Measurements from ENCODE around the gene SLC12A8. TPM values are rescaled to one million over a fixed set of nuclear protein-coding genes. Genes with fewer than 3 reads are reported as not detected.
A peak's percentile ranks its signal among the peaks of the same experiment; 100 is the strongest.

Gene SLC12A8
- polyA plus RNA-seq, 6 donors from 2014 or later, result 0.13 to 0.73 TPM; not detected in 4

DNA sequence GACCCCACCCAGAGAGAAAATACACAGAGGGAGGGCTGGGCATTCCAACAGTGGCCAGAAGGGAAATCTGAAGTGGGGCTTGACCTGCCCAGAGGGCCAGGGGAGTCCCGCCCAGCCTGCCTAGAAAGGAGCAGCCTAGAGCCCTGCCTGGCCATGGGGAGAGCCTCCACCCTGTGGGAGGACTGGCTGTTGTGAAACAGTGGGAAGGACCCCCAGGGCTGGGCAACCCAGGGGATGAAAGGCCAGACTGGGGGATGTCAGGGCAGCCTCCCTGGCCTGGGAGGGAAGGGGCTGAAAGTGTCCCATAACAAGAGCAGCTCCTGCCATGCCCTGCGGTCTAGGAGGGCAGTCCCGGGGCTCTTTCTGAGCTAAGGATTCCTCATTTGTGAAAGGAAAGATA lies 69.0 kb downstream of the SLC12A8 start:
- H3K9me3 Mint-ChIP-seq, result no peaks in the 10 kb centered on the region
- peak overlapping the region in 2 of 6 donors; percentile 39 to 76 for H3K27ac Mint-ChIP-seq
- peak overlapping the region in 1 of 8 donors; percentile 83 for H3K4me3 Mint-ChIP-seq
- ATAC-seq (ENCODE audit: low read depth in 2 of 2), result no peak
- no peaks in the 10 kb centered on the region for H3K36me3 Mint-ChIP-seq
- DNase-seq, result no peak
- peaks cover 44 to 80% (median 54%) of the 10 kb centered on the region in 3 donors for H3K4me1 Mint-ChIP-seq
- peaks cover 0 to 8% (median 5%) of the 10 kb centered on the region in 3 donors for H3K27me3 Mint-ChIP-seq

DNA sequence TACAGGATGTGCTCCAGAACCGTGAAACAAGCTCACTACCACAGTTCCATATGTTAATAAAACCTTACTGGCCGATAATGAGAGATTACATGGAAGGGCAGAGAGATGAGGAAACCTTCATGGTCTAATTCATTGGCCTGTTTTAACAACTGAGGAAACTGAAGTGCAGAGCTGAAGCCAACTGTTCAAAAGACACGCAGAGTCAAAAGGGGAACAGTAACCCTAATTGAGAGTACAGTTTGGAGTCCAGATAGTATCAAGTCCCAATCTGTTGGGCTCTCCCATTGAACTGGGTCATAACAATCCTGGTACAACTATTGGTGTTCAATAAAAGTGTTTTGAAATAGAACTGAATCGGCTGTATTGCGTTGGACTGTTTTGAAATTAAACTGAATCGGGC lies 69.6 kb downstream of the SLC12A8 start:
- Mint-ChIP-seq H3K36me3 (no peaks in the 10 kb centered on the region), H3K4me3 (peak overlapping the region in 7 of 8 donors; percentile 17 to 89 (median 60)), H3K27me3 (peaks cover 0 to 8% (median 5%) of the 10 kb centered on the region in 3 donors), H3K4me1 (peaks cover 39 to 75% (median 50%) of the 10 kb centered on the region in 3 donors), H3K27ac (peak overlapping the region in 4 of 6 donors; percentile 2 to 76 (median 30)), H3K9me3 (no peaks in the 10 kb centered on the region)
- DNase-seq (no peak), ATAC-seq (ENCODE audit: low read depth in 2 of 2) (no peak)

- peaks cover 40 to 75% (median 47%) of the 10 kb centered on the region in 3 donors for H3K4me1 Mint-ChIP-seq
- H3K27me3 Mint-ChIP-seq, result peaks cover 0 to 8% (median 5%) of the 10 kb centered on the region in 3 donors
- peak overlapping the region; percentile 46 to 90 (median 84) for H3K4me3 Mint-ChIP-seq
- H3K27ac Mint-ChIP-seq, result peak overlapping the region in 2 of 6 donors; percentile 2 to 38
- no peaks in the 10 kb centered on the region for H3K36me3 Mint-ChIP-seq
- H3K9me3 Mint-ChIP-seq, result no peaks in the 10 kb centered on the region
- ATAC-seq (ENCODE audit: low read depth in 2 of 2), result no peak
- no peak for DNase-seq
Measured at GRCh38 chr3:125142420-125142778, 70.1 kb downstream of the SLC12A8 start.

DNA sequence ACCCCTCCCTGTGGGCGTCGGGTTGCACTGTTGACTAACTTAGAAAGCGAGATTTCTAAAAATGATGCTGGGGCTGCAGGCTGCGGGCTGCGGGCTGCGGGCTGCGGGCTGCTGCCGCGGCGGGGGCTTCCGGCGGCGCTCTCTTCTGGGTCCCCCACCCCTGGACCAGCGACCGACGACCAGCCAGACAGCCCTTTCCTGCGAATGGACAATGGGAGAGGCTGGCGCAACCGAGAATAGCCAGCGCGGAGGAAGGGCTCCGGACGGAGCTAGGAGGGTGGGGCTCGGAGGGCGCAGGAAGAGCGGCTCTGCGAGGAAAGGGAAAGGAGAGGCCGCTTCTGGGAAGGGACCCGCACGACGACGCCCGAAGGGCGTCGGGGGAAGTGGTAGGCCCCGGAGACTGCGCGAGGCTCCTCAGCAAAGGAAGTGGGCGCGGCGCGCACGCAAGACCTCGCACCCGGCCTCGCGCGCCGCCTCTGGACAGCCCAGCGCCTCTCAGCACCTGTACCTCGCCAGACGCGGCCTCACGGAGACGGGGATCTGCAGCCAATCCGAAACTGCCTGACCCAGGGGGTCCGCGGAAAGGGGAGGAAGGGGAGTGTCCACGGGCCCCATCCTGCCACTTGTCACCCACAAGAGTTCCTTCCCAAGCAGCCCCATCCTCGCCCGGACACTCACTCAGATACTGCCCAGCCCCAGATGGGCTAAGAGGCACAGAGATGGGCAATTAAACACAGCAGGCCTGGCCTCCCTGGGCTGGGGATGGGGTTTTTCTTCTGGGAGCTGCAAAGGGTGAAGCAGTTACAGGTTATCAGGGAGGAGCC lies 70.7 kb downstream of the SLC12A8 start:
- peak; percentile 84 to 86 for ATAC-seq (ENCODE audit: low read depth in 2 of 2)
- Mint-ChIP-seq H3K9me3 (no peaks in the 10 kb centered on the region), H3K4me3 (peak overlapping the region; percentile 46 to 90 (median 84)), H3K27ac (peak overlapping the region in 5 of 6 donors; percentile 32 to 93 (median 61)), H3K36me3 (no peaks in the 10 kb centered on the region), H3K4me1 (peaks cover 36 to 73% (median 41%) of the 10 kb centered on the region in 3 donors), H3K27me3 (peaks cover 0 to 8% (median 5%) of the 10 kb centered on the region in 3 donors)
- peak; percentile 43 for DNase-seq

DNA sequence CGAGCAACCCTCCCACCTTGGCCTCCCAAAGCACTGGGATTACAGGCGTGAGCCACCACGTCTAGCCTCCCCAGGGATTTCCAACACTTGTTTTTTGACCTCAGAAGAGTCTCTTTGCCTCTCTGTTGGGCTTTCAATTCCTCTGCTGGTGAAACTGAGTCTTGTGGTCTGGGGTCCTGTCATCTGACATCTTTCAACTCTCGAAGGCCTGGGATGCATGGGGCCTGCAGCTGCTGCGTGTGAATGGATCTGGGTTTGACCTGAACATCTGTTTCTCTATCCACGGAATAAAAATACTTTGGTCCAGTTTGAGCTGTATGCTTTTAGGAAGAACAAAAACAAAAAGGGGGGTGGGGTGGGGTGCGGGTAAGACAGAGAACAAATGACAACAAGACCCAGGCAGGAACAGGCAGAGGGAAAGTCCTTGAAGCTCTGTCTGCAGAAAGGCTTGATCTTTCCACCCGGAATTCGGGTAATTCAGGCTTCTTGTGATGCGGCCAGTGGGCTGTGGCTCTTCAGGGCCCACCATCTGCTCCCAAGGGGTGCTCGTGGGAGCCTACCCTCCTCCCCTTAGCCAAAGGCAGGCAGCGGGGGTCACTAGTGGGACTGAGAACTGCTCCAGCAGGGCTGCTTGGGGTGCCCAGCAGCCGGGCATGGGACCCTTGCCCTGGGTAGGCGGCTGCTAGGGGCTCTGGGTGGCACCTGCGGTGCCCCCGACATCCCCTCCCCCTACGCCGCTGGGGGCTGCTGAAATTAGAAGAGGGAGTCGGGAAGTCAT lies 71.5 kb downstream of the SLC12A8 start:
- Mint-ChIP-seq H3K27me3 (peaks cover 0 to 8% (median 5%) of the 10 kb centered on the region in 3 donors), H3K4me3 (peak overlapping the region; percentile 56 to 90 (median 84)), H3K27ac (peak overlapping the region in 4 of 6 donors; percentile 49 to 70 (median 62)), H3K9me3 (no peaks in the 10 kb centered on the region), H3K36me3 (no peaks in the 10 kb centered on the region), H3K4me1 (peaks cover 33 to 72% (median 38%) of the 10 kb centered on the region in 3 donors)
- ATAC-seq (ENCODE audit: low read depth in 2 of 2), result no peak
- DNase-seq, result no peak

DNA sequence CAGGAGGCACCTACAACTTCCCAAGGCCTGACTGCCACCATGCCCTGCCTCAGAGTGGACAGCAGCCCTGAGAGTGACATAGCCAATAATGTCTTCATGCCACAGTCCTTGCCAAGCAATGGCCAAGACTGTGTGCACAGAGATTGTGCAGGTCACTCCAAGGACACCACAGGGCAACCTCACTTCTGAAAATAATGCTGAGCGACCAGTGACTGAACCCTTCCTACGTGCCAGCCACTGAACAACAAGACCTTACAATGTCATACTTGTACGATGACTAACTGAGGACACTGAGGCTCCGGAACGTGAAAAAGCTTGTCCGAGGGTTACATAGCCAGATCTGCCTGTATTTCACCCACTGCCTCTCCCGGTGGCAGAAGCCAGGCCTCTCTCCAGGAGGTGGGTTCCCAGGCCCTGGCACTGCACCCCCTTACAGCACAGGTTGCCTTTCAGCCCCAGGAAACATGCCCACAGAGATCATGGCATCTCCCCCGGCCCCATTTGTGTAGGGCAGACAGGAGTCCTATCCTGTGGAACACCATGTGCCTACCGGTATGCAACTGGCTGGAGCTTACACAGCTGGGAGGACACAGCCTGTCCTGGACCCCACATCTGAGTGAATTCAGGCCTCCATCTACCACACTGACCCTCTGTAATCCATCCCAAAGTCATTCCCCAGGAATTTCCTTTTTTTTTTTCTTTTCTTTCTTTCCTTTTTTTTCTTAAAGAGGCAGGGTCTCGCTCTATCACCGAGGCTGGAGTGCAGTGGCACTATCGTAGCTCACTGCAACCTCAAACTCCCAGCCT lies 72.3 kb downstream of the SLC12A8 start:
- Mint-ChIP-seq H3K36me3 (no peaks in the 10 kb centered on the region), H3K4me3 (peak overlapping the region in 5 of 8 donors; percentile 54 to 89 (median 60)), H3K9me3 (no peaks in the 10 kb centered on the region), H3K4me1 (peaks cover 31 to 66% (median 34%) of the 10 kb centered on the region in 3 donors), H3K27ac (peak overlapping the region in 3 of 6 donors; percentile 38 to 57 (median 49)), H3K27me3 (peaks cover 0 to 8% (median 5%) of the 10 kb centered on the region in 3 donors)
- no peak for ATAC-seq (ENCODE audit: low read depth in 2 of 2)
- no peak for DNase-seq

GRCh38 chr3:125139386-125139785 lies 73.2 kb downstream of the SLC12A8 start:
- Mint-ChIP-seq H3K4me1 (peaks cover 31 to 59% (median 34%) of the 10 kb centered on the region in 3 donors), H3K36me3 (no peaks in the 10 kb centered on the region), H3K27ac (peak overlapping the region in 2 of 6 donors; percentile 24 to 76), H3K27me3 (peaks cover 0 to 12% (median 8%) of the 10 kb centered on the region in 3 donors), H3K4me3 (peak overlapping the region in 3 of 8 donors; percentile 47 to 68 (median 60)), H3K9me3 (no peaks in the 10 kb centered on the region)
- ATAC-seq (ENCODE audit: low read depth in 2 of 2), result no peak
- DNase-seq, result no peak

GRCh38 chr3:125137358-125138033 lies 75.1 kb downstream of the SLC12A8 start:
- Mint-ChIP-seq H3K4me1 (peaks cover 27 to 60% (median 30%) of the 10 kb centered on the region in 3 donors), H3K36me3 (no peaks in the 10 kb centered on the region), H3K27ac (peak overlapping the region in 2 of 6 donors; percentile 3 to 87), H3K27me3 (peaks cover 0 to 7% (median 0%) of the 10 kb centered on the region in 3 donors), H3K4me3 (peak overlapping the region in 1 of 8 donors; percentile 0), H3K9me3 (no peaks in the 10 kb centered on the region)
- ATAC-seq (ENCODE audit: low read depth in 2 of 2) (no peak), DNase-seq (no peak)

DNA sequence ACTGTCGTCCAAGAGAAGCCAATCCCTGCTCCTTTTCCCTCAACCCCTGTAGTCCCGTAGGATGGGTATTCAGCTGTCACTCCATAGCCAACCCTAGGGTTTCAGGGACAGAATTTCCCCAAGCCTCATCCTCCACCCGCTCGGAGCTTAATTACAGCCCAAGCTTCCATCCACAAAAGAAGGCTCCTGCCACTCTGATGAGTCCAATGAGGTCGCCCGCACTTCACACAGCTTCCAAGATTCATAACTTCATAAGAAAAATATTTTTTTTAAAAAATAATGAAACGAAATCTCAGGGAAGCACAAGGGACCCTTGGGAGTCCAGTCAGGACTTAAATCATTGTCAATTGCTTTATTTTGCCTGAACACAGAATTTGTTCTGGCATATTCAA lies 75.6 kb downstream of the SLC12A8 start:
- DNase-seq, result no peak
- Mint-ChIP-seq H3K36me3 (no peaks in the 10 kb centered on the region), H3K4me3 (peak overlapping the region in 1 of 8 donors; percentile 27), H3K4me1 (peaks cover 27 to 60% (median 29%) of the 10 kb centered on the region in 3 donors), H3K27ac (peak overlapping the region in 1 of 6 donors; percentile 73), H3K9me3 (no peaks in the 10 kb centered on the region), H3K27me3 (peaks cover 0 to 7% (median 0%) of the 10 kb centered on the region in 3 donors)
- ATAC-seq (ENCODE audit: low read depth in 2 of 2), result no peak

- Mint-ChIP-seq H3K27ac (peak overlapping the region in 2 of 6 donors; percentile 8 to 73), H3K36me3 (no peaks in the 10 kb centered on the region), H3K4me3 (peak overlapping the region in 1 of 8 donors; percentile 71), H3K4me1 (peaks cover 22 to 57% (median 26%) of the 10 kb centered on the region in 3 donors), H3K9me3 (no peaks in the 10 kb centered on the region), H3K27me3 (peaks cover 0 to 7% (median 0%) of the 10 kb centered on the region in 3 donors)
- ATAC-seq (ENCODE audit: low read depth in 2 of 2), result peak in 1 of 2 donors; percentile 28
- no peak for DNase-seq
Measured at GRCh38 chr3:125136515-125136914, 76.0 kb downstream of the SLC12A8 start.

- Mint-ChIP-seq H3K27me3 (peaks cover 0 to 7% (median 0%) of the 10 kb centered on the region in 3 donors), H3K9me3 (no peaks in the 10 kb centered on the region), H3K4me1 (peaks cover 21 to 58% (median 21%) of the 10 kb centered on the region in 3 donors), H3K4me3 (no peak overlapping the region), H3K27ac (no peak overlapping the region), H3K36me3 (no peaks in the 10 kb centered on the region)
- DNase-seq, result no peak
- no peak for ATAC-seq (ENCODE audit: low read depth in 2 of 2)
Measured at GRCh38 chr3:125134952-125135351, 77.6 kb downstream of the SLC12A8 start.

DNA sequence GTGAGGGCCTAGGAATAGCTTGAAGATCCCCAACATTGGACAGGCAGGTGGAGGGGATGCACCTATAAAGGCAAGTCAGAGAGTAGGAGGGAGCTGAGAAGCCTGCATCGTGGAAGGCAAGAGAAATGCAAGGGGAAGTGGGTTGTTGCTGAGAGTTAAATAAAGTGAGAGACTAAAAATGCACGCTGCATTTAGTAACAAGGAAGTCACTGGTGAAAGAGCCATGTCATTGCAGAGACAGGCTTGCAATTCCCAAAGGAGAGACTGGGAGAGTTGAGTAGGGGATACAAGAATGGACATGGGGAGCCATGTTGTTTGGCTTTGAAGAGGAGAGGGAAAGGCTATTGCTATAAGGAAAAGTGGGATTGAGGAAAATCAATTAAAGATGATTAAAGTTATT lies 79.7 kb downstream of the SLC12A8 start:
- no peak for DNase-seq
- H3K4me3 Mint-ChIP-seq, result peak overlapping the region in 7 of 8 donors; percentile 2 to 72 (median 59)
- peak in 1 of 2 donors; percentile 65 for ATAC-seq (ENCODE audit: low read depth in 2 of 2)

More for the DNA sequence above, 79.7 kb downstream of the SLC12A8 start:
- H3K27me3 Mint-ChIP-seq, result peaks cover 0 to 7% (median 0%) of the 10 kb centered on the region in 3 donors
- peak overlapping the region in 3 of 6 donors; percentile 40 to 68 (median 63) for H3K27ac Mint-ChIP-seq
- no peaks in the 10 kb centered on the region for H3K9me3 Mint-ChIP-seq
- H3K36me3 Mint-ChIP-seq, result no peaks in the 10 kb centered on the region
- H3K4me1 Mint-ChIP-seq, result peaks cover 17 to 46% (median 18%) of the 10 kb centered on the region in 3 donors
